Endothelial cell of umbilical vein (primary cell): ENCODE data around the gene PDCD1. TPM values are rescaled to one million over a fixed set of nuclear protein-coding genes. Genes with fewer than 3 reads are reported as not detected.
"Not testable (repeated sequence)": the region's sequence is repeated elsewhere in the genome, so short reads cannot be mapped to it uniquely, and the experiment has no call there.

Source experiments
- BruUV-seq: library from RNA; stranded (reverse); fragments of 400-500 nt; replicated peaks from 2 replicates; lab custom pipeline; 2021; lab: Mats Ljungman, UMichigan
- CTCF ChIA-PET: fragments of 300-600, 350-600 bp; sonication (Branson Sonifier 250); formaldehyde crosslinking; loops from one replicate; lab custom pipeline; 2021; ENCODE audit warnings: antibody characterized with exemption, inconsistent platforms; lab: Charles Lee
- POLR2A ChIA-PET: fragments of 300-600, 350-600 bp; sonication (Branson Sonifier 250); formaldehyde crosslinking; loops from one replicate; lab custom pipeline; 2021; ENCODE audit warnings: antibody characterized with exemption, inconsistent platforms; lab: Charles Lee
- DNase-seq: peaks from one replicate; pipeline ENCODE4 v3.0.0-alpha.2; 2011; ENCODE audit warnings: low read depth, low spot score
- FAIRE-seq: peaks from 2 replicates; lab custom pipeline; 2011; peaks lifted over from hg19 to GRCh38; lab: Jason Lieb, UNC
- H2AFZ ChIP-seq: 2 replicates; pipeline ENCODE4 v1.6.0; 2012; ENCODE audit warnings: low read depth, low read length, control low read depth, inconsistent platforms
- H3K27ac ChIP-seq: 2 replicates; pipeline ENCODE4 v1.5.1; 2011; ENCODE audit warnings: low read depth, mild to moderate bottlenecking, control low read depth, low read length, moderate library complexity; ENCODE audit not compliant: insufficient read depth
- H3K27me3 ChIP-seq, 2 experiments: 2 replicates each; pipeline versions ENCODE4 v1.6.0 to v1.6.1; 2011; ENCODE audit warnings: low read length in 2 of 2, mixed read lengths in 1 of 2; ENCODE audit not compliant: control insufficient read depth in 2 of 2, insufficient read depth in 2 of 2
- H3K36me3 ChIP-seq, 2 experiments: 2 replicates in 1 of 2; 3 replicates in 1 of 2; pipeline ENCODE4 v1.5.1; 2011; ENCODE audit warnings: low read length in 2 of 2, mild to moderate bottlenecking in 1 of 2, moderate library complexity in 1 of 2; ENCODE audit not compliant: control insufficient read depth in 2 of 2, insufficient read depth in 2 of 2; ENCODE audit errors: extremely low read depth in 1 of 2
- H3K4me1 ChIP-seq: 3 replicates; pipeline ENCODE4 v1.5.1; 2011; ENCODE audit warnings: mild to moderate bottlenecking, low read length; ENCODE audit not compliant: control insufficient read depth, insufficient read depth; ENCODE audit errors: extremely low read depth
- H3K4me2 ChIP-seq: 2 replicates; pipeline ENCODE4 v1.6.1; 2011; ENCODE audit warnings: low read length, control low read depth, mixed read lengths; ENCODE audit not compliant: insufficient read depth
- H3K4me3 ChIP-seq, 3 experiments: fragments of 200-600 bp in 1 of 3; sonication (generic), shearing (Covaris generic) in 1 of 3; replicated peaks in 1 of 3; 2 replicates each; pipeline ENCODE4 v1.5.1; 2011 to 2016; ENCODE audit warnings: control low read depth in 3 of 3, low read length in 3 of 3, mild to moderate bottlenecking in 2 of 3, inconsistent platforms in 1 of 3, low read depth in 1 of 3, moderate library complexity in 1 of 3; ENCODE audit not compliant: insufficient read depth in 1 of 3
- H3K79me2 ChIP-seq: 2 replicates; pipeline ENCODE4 v1.6.0; 2012; ENCODE audit warnings: low read length, inconsistent platforms; ENCODE audit not compliant: control insufficient read depth, insufficient read depth
- H3K9ac ChIP-seq: replicated peaks from 2 replicates; pipeline ENCODE3; 2011; ENCODE audit warnings: low read length, control low read depth; ENCODE audit not compliant: insufficient read depth; ENCODE audit errors: extremely low read depth
- H3K9me1 ChIP-seq: replicated peaks from 3 replicates; pipeline ENCODE4 v1.6.0; 2011; ENCODE audit warnings: mild to moderate bottlenecking, low read length; ENCODE audit not compliant: control insufficient read depth, insufficient read depth; ENCODE audit errors: extremely low read depth
- H3K9me3 ChIP-seq: replicated peaks from 2 replicates; pipeline ENCODE4 v1.5.1; 2012; ENCODE audit warnings: low read length, inconsistent platforms; ENCODE audit not compliant: control insufficient read depth, insufficient read depth
- H4K20me1 ChIP-seq: replicated peaks from 2 replicates; pipeline ENCODE3; 2011; ENCODE audit warnings: mild to moderate bottlenecking, low read length; ENCODE audit not compliant: control insufficient read depth, insufficient read depth; ENCODE audit errors: extremely low read depth
- JUN ChIP-seq: IDR thresholded peaks from 2 replicates; pipeline ENCODE4 v1.6.1; 2011; ENCODE audit warnings: borderline replicate concordance, low read depth; ENCODE audit not compliant: insufficient read length, insufficient read depth
- MAX ChIP-seq: IDR thresholded peaks from 2 replicates; pipeline ENCODE4 v1.6.1; 2011; ENCODE audit not compliant: insufficient read depth, insufficient read length
- dilution Hi-C: fragments of 300-500 bp; cut with MboI; formaldehyde crosslinking; loops from one replicate; pipeline ENCODE4 v1.15.0; 2019; ENCODE audit warnings: low sequenced_read_pairs; ENCODE audit not compliant: extremely low pct_ligation_motif_present
- intact Hi-C: fragments of 100-400 bp; cut with micrococcal nuclease; formaldehyde crosslinking; loops from one replicate; pipeline ENCODE4 v1.10.0; 2022
- polyA plus RNA-seq, 4 experiments: library from polyadenylated mRNA; depleted of rRNA in 3 of 4; stranded (reverse) in 3 of 4; unstranded in 1 of 4; fragments of >200 nt; gene quantifications; 2 replicates each; pipeline versions ENCODE4 v1.2.1 to v1.2.3, GENCODE V29; 2011 to 2012; ENCODE audit warnings: missing spikeins in 1 of 4
- total RNA-seq: library from RNA; stranded (reverse); gene quantifications from 2 replicates; pipeline ENCODE4 v1.2.3, GENCODE V29; 2021

The PDCD1 gene
- total and polyA plus RNA-seq, 2 donors (not counting 3 experiments of a cell fraction or from before 2014, with no cell fraction given), result not detected

DNA sequence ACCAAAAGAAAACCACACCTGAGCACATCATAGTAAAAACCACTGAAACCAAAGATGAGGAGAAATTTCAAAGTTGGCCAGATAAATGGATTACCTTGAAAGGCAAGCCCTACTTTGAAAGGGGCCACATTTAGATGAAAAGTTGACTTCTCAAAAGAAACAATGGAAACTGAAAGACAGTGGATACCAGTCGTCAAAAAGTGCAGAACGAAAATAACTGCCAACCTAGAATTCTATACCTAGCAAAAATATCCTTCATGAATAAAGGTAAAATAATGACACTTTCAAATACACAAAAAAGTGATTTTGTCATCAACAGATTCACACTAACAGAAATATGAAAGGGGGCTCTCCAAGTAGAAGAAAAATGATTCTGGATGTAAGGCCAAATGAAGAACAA lies 31.3 kb downstream of the PDCD1 start:
- Histone ChIP-seq H3K27ac (no peak overlapping the region), H2AFZ (no peak overlapping the region), H4K20me1 (no peaks in the 10 kb centered on the region), H3K4me2 (no peak overlapping the region), H3K9me3 (no peaks in the 10 kb centered on the region), H3K4me3 (no peak overlapping the region), H3K9ac (no peak overlapping the region), H3K27me3 (peaks cover 1 to 5% of the 10 kb centered on the region in 2 experiments), H3K36me3 (no peaks in the 10 kb centered on the region), H3K4me1 (no peaks in the 10 kb centered on the region), H3K9me1 (no peaks in the 10 kb centered on the region), H3K79me2 (no peaks in the 10 kb centered on the region)
- FAIRE-seq, result no peak
- dilution Hi-C loops, result no loop called here
- no peak for DNase-seq
- intact Hi-C loops, result no loop called here
- TF ChIP-seq JUN (no peak), MAX (no peak)
- POLR2A ChIA-PET, result no interaction called here
- CTCF ChIA-PET, result no interaction called here
- BruUV-seq, result no TSS peak

- H3K9me3 ChIP-seq, H3K36me3 ChIP-seq, BruUV-seq, FAIRE-seq, H3K27me3 ChIP-seq, H3K9me1 ChIP-seq, H3K4me3 ChIP-seq, H4K20me1 ChIP-seq, DNase-seq, CTCF ChIA-PET, H3K4me1 ChIP-seq, H3K27ac ChIP-seq, H3K79me2 ChIP-seq, H2AFZ ChIP-seq, H3K4me2 ChIP-seq, intact Hi-C loops, H3K9ac ChIP-seq, dilution Hi-C loops, POLR2A ChIA-PET: not testable (repeated sequence)
Measured at GRCh38 chr2:241823531-241824437, 34.9 kb downstream of the PDCD1 start.
